ENCODE results near the gene ZNF683. TPM values are rescaled to one million over a fixed set of nuclear protein-coding genes. Genes with fewer than 3 reads are reported as not detected.

Gene ZNF683
- total and polyA plus RNA-seq, 2 of the 4 experiments (the other 2 are of a cell fraction), result not detected

DNA sequence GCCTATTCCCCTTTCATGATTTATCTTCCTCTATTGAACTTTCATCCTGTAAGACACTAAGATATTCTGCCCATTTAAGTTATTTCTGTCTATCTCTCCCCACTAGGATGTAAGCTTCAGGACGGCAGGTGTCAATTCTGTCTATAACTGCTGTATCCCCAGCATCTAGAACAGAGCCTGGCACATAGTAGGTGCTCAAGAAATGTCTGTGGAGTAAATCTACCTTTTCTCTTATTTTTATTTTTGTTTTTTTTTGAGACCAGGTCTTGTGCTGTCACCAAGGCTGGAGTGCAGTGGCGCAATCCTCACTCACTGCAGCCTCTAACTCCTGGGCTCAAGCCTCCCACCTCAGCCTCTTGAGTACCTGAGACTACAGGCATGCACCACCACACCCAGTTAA lies 49.2 kb downstream of the ZNF683 start:
- CTCF ChIA-PET, result interaction anchor here (2.8 kb wide), 1 partner anchor 48 kb away, joined by 18 read pairs; no protein-coding TSS in a partner anchor
- Histone ChIP-seq H3K36me3 (ENCODE audit: control insufficient read depth, insufficient read depth, low read length) (no peaks in the 10 kb centered on the region), H2AK5ac (ENCODE audit: low read depth, low read length) (no peak overlapping the region), H2BK20ac (ENCODE audit: low read depth, low read length) (no peak overlapping the region), H4K91ac (ENCODE audit: insufficient read depth, low read depth, low read length) (no peak overlapping the region), H4K8ac (ENCODE audit: low read depth in 2 of 2, low read length in 2 of 2) (no peak overlapping the region), H4K5ac (ENCODE audit: low read depth, low read length) (no peak overlapping the region), H2BK15ac (ENCODE audit: low read depth, low read length) (no peak overlapping the region), H3K4me1 (ENCODE audit: control insufficient read depth, insufficient read depth, low read length) (peaks cover 3% of the 10 kb centered on the region), H2BK120ac (ENCODE audit: low read depth, low read length) (no peak overlapping the region), H3K79me1 (ENCODE audit: low read depth in 1 of 2, low read length in 2 of 2) (no peaks in the 10 kb centered on the region), H3K14ac (replicated peaks; ENCODE audit: low read depth, low read length) (no peak overlapping the region), H3K4me3 (ENCODE audit: insufficient read depth, low read depth, low read length) (no peak overlapping the region), H3K4ac (ENCODE audit: low read depth, low read length) (no peak overlapping the region), H3K27me3 (ENCODE audit: control insufficient read depth, insufficient read depth, low read length) (peaks cover 12% of the 10 kb centered on the region), H4K20me1 (ENCODE audit: insufficient read depth, low read length) (no peaks in the 10 kb centered on the region), H2AK9ac (replicated peaks; ENCODE audit: low read depth, low read length, poor library complexity) (no peak overlapping the region), H3K9me1 (ENCODE audit: insufficient read depth, low read length) (no peaks in the 10 kb centered on the region), H3K18ac (ENCODE audit: low read depth, low read length) (no peak overlapping the region), H2BK5ac (ENCODE audit: low read depth, low read length, poor library complexity, severe bottlenecking) (no peak overlapping the region), H3K9ac (ENCODE audit: low read depth, low read length) (no peak overlapping the region), H3K27ac (ENCODE audit: insufficient read depth, low read length) (no peak overlapping the region), H3K23ac (ENCODE audit: low read depth, low read length) (no peak overlapping the region), H3K9me3 (ENCODE audit: control insufficient read depth, insufficient read depth, low read length) (no peaks in the 10 kb centered on the region), H3K56ac (ENCODE audit: extremely low read depth, insufficient read depth, low read length) (no peak overlapping the region), H2AFZ (replicated peaks; ENCODE audit: low read length, poor library complexity) (no peak overlapping the region), H3K4me2 (ENCODE audit: low read depth, low read length) (no peak overlapping the region)
- POLR2A ChIA-PET (ENCODE audit: unreplicated experiment), result no interaction called here
- in situ Hi-C loops (cut with MboI; ENCODE audit: low sequenced_read_pairs), result no loop called here
- BruUV-seq (replicated peaks), result no TSS peak
- no peak for DNase-seq
- ATAC-seq (ENCODE audit: low read depth), result no peak
- intact Hi-C loops (cut with micrococcal nuclease), result no loop called here
- dilution Hi-C loops (cut with HindIII; ENCODE audit: low sequenced_read_pairs, unreplicated experiment), result no loop called here
- WGBS, 2 experiments (ENCODE audit: extremely low coverage in 2 of 2, insufficient read length in 1 of 2), result no CpG with 5 or more reads among the region's 2 CpGs
- TF ChIP-seq RCOR1 (IDR thresholded peaks at IDR 0.05; ENCODE audit: insufficient replicate concordance, low read length) (no peak), SMC3 (IDR thresholded peaks at IDR 0.05; ENCODE audit: low read depth, low read length) (no peak), MAZ (IDR thresholded peaks at IDR 0.05; ENCODE audit: borderline replicate concordance, low read depth, low read length) (no peak), RFX5 (IDR thresholded peaks at IDR 0.05; ENCODE audit: low read depth, low read length) (no peak), MAFK (IDR thresholded peaks at IDR 0.05; ENCODE audit: low read depth, low read length) (no peak), BHLHE40 (IDR thresholded peaks at IDR 0.05; ENCODE audit: low read depth, low read length) (no peak), NFE2L2 (IDR thresholded peaks at IDR 0.05; ENCODE audit: low read depth, low read length) (no peak), CEBPB (IDR thresholded peaks at IDR 0.05; ENCODE audit: low read depth, low read length) (no peak), CHD1 (IDR thresholded peaks at IDR 0.05; ENCODE audit: low read depth, low read length) (no peak), RAD21 (IDR thresholded peaks at IDR 0.05; ENCODE audit: low read length) (no peak), POLR2A (IDR thresholded peaks at IDR 0.05; ENCODE audit: low read depth, low read length) (no peak), FOS (IDR thresholded peaks at IDR 0.05; ENCODE audit: low read depth, low read length) (no peak), MXI1 (IDR thresholded peaks at IDR 0.05; ENCODE audit: borderline replicate concordance, low read depth, low read length) (no peak)
- TF ChIP-seq, protein P1, sequence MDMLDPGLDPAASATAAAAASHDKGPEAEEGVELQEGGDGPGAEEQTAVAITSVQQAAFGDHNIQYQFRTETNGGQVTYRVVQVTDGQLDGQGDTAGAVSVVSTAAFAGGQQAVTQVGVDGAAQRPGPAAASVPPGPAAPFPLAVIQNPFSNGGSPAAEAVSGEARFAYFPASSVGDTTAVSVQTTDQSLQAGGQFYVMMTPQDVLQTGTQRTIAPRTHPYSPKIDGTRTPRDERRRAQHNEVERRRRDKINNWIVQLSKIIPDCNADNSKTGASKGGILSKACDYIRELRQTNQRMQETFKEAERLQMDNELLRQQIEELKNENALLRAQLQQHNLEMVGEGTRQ (IDR thresholded peaks at IDR 0.05; ENCODE audit: low read depth, low read length), result no peak
- TF ChIP-seq, protein P2, sequence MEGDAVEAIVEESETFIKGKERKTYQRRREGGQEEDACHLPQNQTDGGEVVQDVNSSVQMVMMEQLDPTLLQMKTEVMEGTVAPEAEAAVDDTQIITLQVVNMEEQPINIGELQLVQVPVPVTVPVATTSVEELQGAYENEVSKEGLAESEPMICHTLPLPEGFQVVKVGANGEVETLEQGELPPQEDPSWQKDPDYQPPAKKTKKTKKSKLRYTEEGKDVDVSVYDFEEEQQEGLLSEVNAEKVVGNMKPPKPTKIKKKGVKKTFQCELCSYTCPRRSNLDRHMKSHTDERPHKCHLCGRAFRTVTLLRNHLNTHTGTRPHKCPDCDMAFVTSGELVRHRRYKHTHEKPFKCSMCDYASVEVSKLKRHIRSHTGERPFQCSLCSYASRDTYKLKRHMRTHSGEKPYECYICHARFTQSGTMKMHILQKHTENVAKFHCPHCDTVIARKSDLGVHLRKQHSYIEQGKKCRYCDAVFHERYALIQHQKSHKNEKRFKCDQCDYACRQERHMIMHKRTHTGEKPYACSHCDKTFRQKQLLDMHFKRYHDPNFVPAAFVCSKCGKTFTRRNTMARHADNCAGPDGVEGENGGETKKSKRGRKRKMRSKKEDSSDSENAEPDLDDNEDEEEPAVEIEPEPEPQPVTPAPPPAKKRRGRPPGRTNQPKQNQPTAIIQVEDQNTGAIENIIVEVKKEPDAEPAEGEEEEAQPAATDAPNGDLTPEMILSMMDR (conservative IDR thresholded peaks at IDR 0.05; ENCODE audit: low read depth, low read length), result no peak
- TF ChIP-seq, protein P3, sequence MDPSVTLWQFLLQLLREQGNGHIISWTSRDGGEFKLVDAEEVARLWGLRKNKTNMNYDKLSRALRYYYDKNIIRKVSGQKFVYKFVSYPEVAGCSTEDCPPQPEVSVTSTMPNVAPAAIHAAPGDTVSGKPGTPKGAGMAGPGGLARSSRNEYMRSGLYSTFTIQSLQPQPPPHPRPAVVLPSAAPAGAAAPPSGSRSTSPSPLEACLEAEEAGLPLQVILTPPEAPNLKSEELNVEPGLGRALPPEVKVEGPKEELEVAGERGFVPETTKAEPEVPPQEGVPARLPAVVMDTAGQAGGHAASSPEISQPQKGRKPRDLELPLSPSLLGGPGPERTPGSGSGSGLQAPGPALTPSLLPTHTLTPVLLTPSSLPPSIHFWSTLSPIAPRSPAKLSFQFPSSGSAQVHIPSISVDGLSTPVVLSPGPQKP (IDR thresholded peaks at IDR 0.05; ENCODE audit: borderline replicate concordance, low read depth, low read length), result no peak
